Measurements from ENCODE around the gene KCNH4.

KCNH4 gene

GRCh38 chr17:42202696-42203095 is 21.8 kb upstream of the KCNH4 start:
- H3K9me3 Mint-ChIP-seq = no peaks in the 10 kb centered on the region
- CTCF ChIA-PET = no interaction called here
- no peak overlapping the region for H3K27ac Mint-ChIP-seq
- H3K4me1 Mint-ChIP-seq = no peaks in the 10 kb centered on the region
- H3K36me3 Mint-ChIP-seq = peaks cover 62% of the 10 kb centered on the region
- no peak overlapping the region for H3K4me3 Mint-ChIP-seq
- no peaks in the 10 kb centered on the region for H3K27me3 Mint-ChIP-seq
- DNase-seq = no peak

- Mint-ChIP-seq H3K9me3 (no peaks in the 10 kb centered on the region), H3K27me3 (no peaks in the 10 kb centered on the region), H3K4me1 (no peaks in the 10 kb centered on the region), H3K4me3 (no peak overlapping the region), H3K36me3 (peaks cover 57% of the 10 kb centered on the region), H3K27ac (peak overlapping the region; percentile 40)
- CTCF ChIA-PET = no interaction called here
- no peak for DNase-seq
Observed at GRCh38 chr17:42202159-42202558, 21.2 kb upstream of the KCNH4 start.

- peaks cover 56% of the 10 kb centered on the region for H3K36me3 Mint-ChIP-seq
Observed at GRCh38 chr17:42201458-42201772, 20.5 kb upstream of the KCNH4 start.

GRCh38 chr17:42200706-42201457 is 19.9 kb upstream of the KCNH4 start:
- Mint-ChIP-seq H3K4me3 (no peak overlapping the region), H3K9me3 (no peaks in the 10 kb centered on the region), H3K36me3 (peaks cover 50% of the 10 kb centered on the region), H3K27me3 (no peaks in the 10 kb centered on the region), H3K4me1 (peaks cover 2% of the 10 kb centered on the region), H3K27ac (no peak overlapping the region)
- no peak for DNase-seq
- CTCF ChIA-PET = no interaction called here

More at GRCh38 chr17:42201458-42201772, 20.5 kb upstream of the KCNH4 start:
- no peak overlapping the region for H3K27ac Mint-ChIP-seq
- no peaks in the 10 kb centered on the region for H3K4me1 Mint-ChIP-seq
- no peaks in the 10 kb centered on the region for H3K9me3 Mint-ChIP-seq
- H3K4me3 Mint-ChIP-seq = no peak overlapping the region
- H3K27me3 Mint-ChIP-seq = no peaks in the 10 kb centered on the region
- CTCF ChIA-PET = no interaction called here
- no peak for DNase-seq

DNA sequence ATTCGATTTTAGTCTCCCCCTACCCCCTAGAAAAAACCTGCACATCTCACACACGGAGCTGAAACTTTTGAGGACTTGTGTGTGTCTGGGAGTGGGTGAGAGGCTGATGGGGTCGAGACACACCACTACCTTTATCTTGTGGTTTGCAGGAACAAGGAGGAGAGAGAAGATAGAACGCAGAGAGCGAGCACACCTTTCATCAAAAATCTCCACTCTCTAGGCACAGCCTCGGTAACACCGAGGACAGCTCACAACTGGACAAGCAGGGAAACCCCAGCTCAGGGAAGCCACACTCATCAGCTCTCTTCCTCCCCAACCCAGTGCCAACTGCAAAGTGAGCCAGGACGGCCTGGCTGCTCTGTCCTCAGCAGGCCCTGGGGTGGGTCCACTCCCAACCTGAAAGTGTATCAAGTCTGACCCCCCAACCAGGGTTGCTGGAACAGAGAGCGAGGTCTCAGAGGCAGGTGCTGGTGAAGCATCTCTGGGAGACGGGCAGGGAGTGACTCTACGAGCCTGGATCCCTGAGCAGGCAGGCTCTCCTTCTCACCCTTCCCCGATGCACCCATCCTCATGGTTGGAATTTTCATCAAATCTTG is 18.6 kb upstream of the KCNH4 start:
- H3K27ac Mint-ChIP-seq = peak overlapping the region; percentile 42
- peaks cover 7% of the 10 kb centered on the region for H3K4me1 Mint-ChIP-seq
- DNase-seq = no peak
- no peaks in the 10 kb centered on the region for H3K9me3 Mint-ChIP-seq
- CTCF ChIA-PET = no interaction called here
- H3K4me3 Mint-ChIP-seq = no peak overlapping the region
- no peaks in the 10 kb centered on the region for H3K27me3 Mint-ChIP-seq
- peaks cover 42% of the 10 kb centered on the region for H3K36me3 Mint-ChIP-seq

GRCh38 chr17:42198897-42199296 is 18.0 kb upstream of the KCNH4 start:
- peaks cover 12% of the 10 kb centered on the region for H3K4me1 Mint-ChIP-seq
- H3K4me3 Mint-ChIP-seq = no peak overlapping the region
- peaks cover 37% of the 10 kb centered on the region for H3K36me3 Mint-ChIP-seq
- no peak for DNase-seq
- H3K27ac Mint-ChIP-seq = peak overlapping the region; percentile 42
- CTCF ChIA-PET = interaction anchor here (1.2 kb wide), 1 partner anchor 23 kb away, joined by 3 read pairs; no protein-coding TSS in a partner anchor
- no peaks in the 10 kb centered on the region for H3K9me3 Mint-ChIP-seq
- no peaks in the 10 kb centered on the region for H3K27me3 Mint-ChIP-seq

DNA sequence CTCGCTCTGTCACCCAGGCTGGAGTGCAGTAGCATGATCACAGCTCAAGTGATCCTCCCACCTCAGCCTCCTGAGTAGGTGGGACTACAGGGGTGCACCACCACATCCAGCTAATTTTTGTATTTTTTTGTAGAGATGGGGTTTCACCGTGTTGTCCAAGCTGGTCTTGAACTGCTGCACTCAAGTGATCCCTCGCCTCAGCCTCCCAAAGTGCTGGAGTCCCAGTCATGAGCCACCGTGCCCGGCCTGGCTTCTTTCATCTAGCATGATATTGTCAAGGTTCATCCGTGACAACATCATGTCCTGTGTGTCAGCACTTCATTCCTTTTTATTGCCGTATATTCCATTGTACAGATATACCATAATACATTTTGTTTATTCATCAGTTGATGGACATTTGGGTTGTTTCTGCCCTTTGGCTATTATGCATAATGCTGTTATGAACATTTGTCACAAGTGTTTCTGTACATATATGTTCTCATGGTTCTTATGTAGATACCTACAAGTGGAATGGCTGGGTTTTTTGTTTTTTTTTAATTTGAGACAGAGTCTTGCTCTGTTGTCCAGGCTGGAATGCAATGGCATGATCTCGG is 16.7 kb upstream of the KCNH4 start:
- DNase-seq = no peak
- H3K27ac Mint-ChIP-seq = no peak overlapping the region

GRCh38 chr17:42193969-42194899 is 13.3 kb upstream of the KCNH4 start, which contains the start of gene GHDC:
Gene GHDC (minus strand): TSS chr17:42194494. CDS start chr17:42193581, 913 bp downstream.
- Mint-ChIP-seq H3K36me3 (peaks cover 7% of the 10 kb centered on the region), H3K27ac (peak within 1 kb of the TSS; percentile 80), H3K9me3 (no peaks in the 10 kb centered on the region), H3K4me1 (peaks cover 25% of the 10 kb centered on the region), H3K27me3 (no peaks in the 10 kb centered on the region), H3K4me3 (peak within 1 kb of the TSS; percentile 86)
- DNase-seq = peak; percentile 90
- CTCF ChIA-PET = interaction anchor here (0.6 to 2.2 kb wide), 7 partner anchors 10 to 291 kb away, joined by 3 to 13 read pairs (median 5); partner anchors contain the start of gene KCNH4

More for the DNA sequence above, 16.7 kb upstream of the KCNH4 start:
- Mint-ChIP-seq H3K27me3 (no peaks in the 10 kb centered on the region), H3K9me3 (no peaks in the 10 kb centered on the region), H3K4me1 (peaks cover 22% of the 10 kb centered on the region), H3K4me3 (no peak overlapping the region), H3K36me3 (peaks cover 29% of the 10 kb centered on the region)
- CTCF ChIA-PET = interaction anchor here (1.2 kb wide), 1 partner anchor 24 kb away, joined by 3 read pairs; no protein-coding TSS in a partner anchor

DNA sequence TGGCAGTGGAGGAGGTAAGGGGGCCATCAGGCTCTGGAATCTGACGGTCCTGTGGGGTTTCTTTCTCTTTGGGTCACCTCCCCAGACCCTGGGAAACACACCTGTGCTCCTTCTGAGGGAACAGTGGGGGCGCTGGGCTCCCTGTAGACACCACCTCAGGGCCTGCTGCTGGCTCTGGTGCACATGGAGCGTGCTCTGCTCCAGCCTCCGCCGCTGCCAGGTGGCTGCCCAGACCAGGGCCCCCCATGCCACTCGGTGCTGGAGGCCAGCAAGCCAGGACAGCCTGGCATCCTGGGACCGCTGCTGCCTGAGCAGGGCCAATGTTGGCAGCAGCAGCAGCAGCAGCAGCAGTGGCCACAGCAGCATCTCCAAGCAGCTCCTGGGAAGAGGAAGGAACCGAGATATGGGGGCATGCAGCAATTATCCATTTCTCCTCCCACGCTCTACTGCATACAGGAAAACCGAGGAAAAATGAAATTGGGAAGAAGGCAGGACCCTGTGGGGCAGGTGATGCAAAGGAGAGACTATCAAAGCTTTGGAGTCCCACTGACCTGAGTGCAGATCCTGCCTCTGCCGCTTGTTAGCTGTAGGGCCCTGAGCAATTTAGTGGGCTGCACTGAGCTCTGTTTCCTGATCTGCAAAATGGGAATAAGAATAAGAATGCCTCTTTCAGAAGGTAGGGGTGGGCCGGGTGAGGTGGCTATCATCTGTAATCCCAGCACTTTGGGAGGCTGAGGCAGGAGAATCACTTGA is 12.4 kb upstream of the KCNH4 start:
- H3K27ac Mint-ChIP-seq = peak overlapping the region; percentile 80
- no peak for DNase-seq
- CTCF ChIA-PET = interaction anchor here (1.4 to 2.1 kb wide), 3 partner anchors 9 to 63 kb away, joined by 5 to 13 read pairs (median 11); partner anchors contain the start of gene KCNH4

GRCh38 chr17:42192189-42193126 is 11.5 kb upstream of the KCNH4 start:
- peaks cover 2% of the 10 kb centered on the region for H3K36me3 Mint-ChIP-seq

More for the DNA sequence above, 12.4 kb upstream of the KCNH4 start:
- H3K36me3 Mint-ChIP-seq = peaks cover 2% of the 10 kb centered on the region
- no peaks in the 10 kb centered on the region for H3K9me3 Mint-ChIP-seq
- no peaks in the 10 kb centered on the region for H3K27me3 Mint-ChIP-seq
- H3K4me1 Mint-ChIP-seq = peaks cover 30% of the 10 kb centered on the region
- peak overlapping the region; percentile 86 for H3K4me3 Mint-ChIP-seq

GRCh38 chr17:42191275-42191608 is 10.3 kb upstream of the KCNH4 start:
- Mint-ChIP-seq H3K4me3 (no peak overlapping the region), H3K36me3 (peaks cover 2% of the 10 kb centered on the region), H3K27ac (no peak overlapping the region), H3K9me3 (no peaks in the 10 kb centered on the region), H3K4me1 (peaks cover 28% of the 10 kb centered on the region), H3K27me3 (peaks cover 3% of the 10 kb centered on the region)
- CTCF ChIA-PET = interaction anchor here (0.6 kb wide), 1 partner anchor 441 kb away, joined by 4 read pairs; no protein-coding TSS in a partner anchor
- DNase-seq = no peak

More at GRCh38 chr17:42192189-42193126, 11.5 kb upstream of the KCNH4 start:
- Mint-ChIP-seq H3K27me3 (no peaks in the 10 kb centered on the region), H3K4me3 (peak overlapping the region; percentile 86), H3K27ac (no peak overlapping the region), H3K9me3 (no peaks in the 10 kb centered on the region), H3K4me1 (peaks cover 30% of the 10 kb centered on the region)
- CTCF ChIA-PET = interaction anchor here (2.0 kb wide), 1 partner anchor 8 kb away, joined by 11 read pairs; no protein-coding TSS in a partner anchor
- DNase-seq = no peak

- H3K36me3 Mint-ChIP-seq = peaks cover 2% of the 10 kb centered on the region
- CTCF ChIA-PET = interaction anchor here (1.0 to 1.2 kb wide), 2 partner anchors 9 to 32 kb away, joined by 4 to 6 read pairs; partner anchors contain the start of gene KCNH4
- peaks cover 27% of the 10 kb centered on the region for H3K4me1 Mint-ChIP-seq
- no peaks in the 10 kb centered on the region for H3K9me3 Mint-ChIP-seq
- no peak overlapping the region for H3K4me3 Mint-ChIP-seq
- no peak overlapping the region for H3K27ac Mint-ChIP-seq
- peaks cover 7% of the 10 kb centered on the region for H3K27me3 Mint-ChIP-seq
- no peak for DNase-seq
Observed at GRCh38 chr17:42190491-42191274, 9.7 kb upstream of the KCNH4 start.

All from activated naive CD4-positive, alpha-beta T cell treated with anti-CD3 and anti-CD28 coated beads, Interleukin-2, amount 10 ng/mL, durations not matched to agents 7 days and 5 days (primary cell).